ENCODE measurements around the gene WWTR1. TPM values are rescaled to one million over a fixed set of nuclear protein-coding genes. Genes with fewer than 3 reads are reported as not detected.

WWTR1 gene
- total and polyA plus RNA-seq, 2 of the 4 experiments (the other 2 are of a cell fraction) = 38.9 to 65.3 TPM

GRCh38 chr3:149486726-149487125, 171.1 kb downstream of the WWTR1 start:
- Histone ChIP-seq H4K91ac (ENCODE audit: insufficient read depth, low read depth, low read length) (no peak overlapping the region), H3K27me3 (ENCODE audit: control insufficient read depth, insufficient read depth, low read length) (no peaks in the 10 kb centered on the region), H3K4me2 (ENCODE audit: low read depth, low read length) (no peak overlapping the region), H2BK15ac (ENCODE audit: low read depth, low read length) (no peak overlapping the region), H3K4me3 (ENCODE audit: insufficient read depth, low read depth, low read length) (no peak overlapping the region), H2AK5ac (ENCODE audit: low read depth, low read length) (no peak overlapping the region; the same call in 1 of the 2 replicates), H3K9ac (ENCODE audit: low read depth, low read length) (no peak overlapping the region), H2BK20ac (ENCODE audit: low read depth, low read length) (no peak overlapping the region), H3K23ac (ENCODE audit: low read depth, low read length) (no peak overlapping the region), H2BK5ac (ENCODE audit: low read depth, low read length, poor library complexity, severe bottlenecking) (no peak overlapping the region), H3K4ac (ENCODE audit: low read depth, low read length) (no peak overlapping the region), H2AK9ac (replicated peaks; ENCODE audit: low read depth, low read length, poor library complexity) (no peak overlapping the region), H4K8ac (ENCODE audit: low read depth in 2 of 2, low read length in 2 of 2) (no peak overlapping the region), H3K9me1 (ENCODE audit: insufficient read depth, low read length) (0 out of 2 replicates have a peak, but pooled peaks cover 2% of the 10 kb centered on the region), H3K27ac (ENCODE audit: insufficient read depth, low read length) (no peak overlapping the region), H2BK120ac (ENCODE audit: low read depth, low read length) (no peak overlapping the region), H3K36me3 (ENCODE audit: control insufficient read depth, insufficient read depth, low read length) (no peaks in the 10 kb centered on the region), H3K56ac (ENCODE audit: extremely low read depth, insufficient read depth, low read length) (no peak overlapping the region; the same call in 1 of the 2 replicates), H4K5ac (ENCODE audit: low read depth, low read length) (no peak overlapping the region), H3K79me1 (ENCODE audit: low read depth in 1 of 2, low read length in 2 of 2) (no peaks in the 10 kb centered on the region), H4K20me1 (ENCODE audit: insufficient read depth, low read length) (no peaks in the 10 kb centered on the region), H3K18ac (ENCODE audit: low read depth, low read length) (no peak overlapping the region), H3K14ac (replicated peaks; ENCODE audit: low read depth, low read length) (no peak overlapping the region), H2AFZ (replicated peaks; ENCODE audit: low read length, poor library complexity) (no peak overlapping the region), H3K4me1 (ENCODE audit: control insufficient read depth, insufficient read depth, low read length) (peaks cover 2% of the 10 kb centered on the region), H3K9me3 (ENCODE audit: control insufficient read depth, insufficient read depth, low read length) (no peaks in the 10 kb centered on the region)
- TF ChIP-seq MXI1 (IDR thresholded peaks at IDR 0.05; ENCODE audit: borderline replicate concordance, low read depth, low read length) (no peak), CEBPB (IDR thresholded peaks at IDR 0.05; ENCODE audit: low read depth, low read length) (no peak), MAZ (IDR thresholded peaks at IDR 0.05; ENCODE audit: borderline replicate concordance, low read depth, low read length) (no peak), FOS (IDR thresholded peaks at IDR 0.05; ENCODE audit: low read depth, low read length) (no peak), NFE2L2 (IDR thresholded peaks at IDR 0.05; ENCODE audit: low read depth, low read length) (no peak), MAFK (IDR thresholded peaks at IDR 0.05; ENCODE audit: low read depth, low read length) (no peak), POLR2A (IDR thresholded peaks at IDR 0.05; ENCODE audit: low read depth, low read length) (no peak), RFX5 (IDR thresholded peaks at IDR 0.05; ENCODE audit: low read depth, low read length) (no peak), RCOR1 (IDR thresholded peaks at IDR 0.05; ENCODE audit: insufficient replicate concordance, low read length) (no peak), CHD1 (IDR thresholded peaks at IDR 0.05; ENCODE audit: low read depth, low read length) (no peak), SMC3 (IDR thresholded peaks at IDR 0.05; ENCODE audit: low read depth, low read length) (no peak), ELK1 (IDR thresholded peaks at IDR 0.05; ENCODE audit: borderline replicate concordance, low read depth, low read length) (no peak), CTCF (conservative IDR thresholded peaks at IDR 0.05; ENCODE audit: low read depth, low read length) (no peak), BHLHE40 (IDR thresholded peaks at IDR 0.05; ENCODE audit: low read depth, low read length) (no peak)
- WGBS, 2 experiments (ENCODE audit: extremely low coverage in 2 of 2, insufficient read length in 1 of 2) = 100% methylated on average over 1 of the region's 5 CpGs; no CpG with 5 or more reads in 1 of the 2 experiments
- in situ Hi-C loops (cut with MboI; ENCODE audit: low sequenced_read_pairs) = loop anchor here (5.0 to 10.0 kb wide), 2 partner anchors 369 to 532 kb away; no protein-coding TSS in a partner anchor
- no TSS peak for BruUV-seq (replicated peaks)
- dilution Hi-C loops (cut with HindIII; ENCODE audit: low sequenced_read_pairs, unreplicated experiment) = no loop called here
- intact Hi-C loops (cut with micrococcal nuclease) = loop anchor here (5.0 kb wide), 1 partner anchor 529 kb away; no protein-coding TSS in a partner anchor
- ATAC-seq (ENCODE audit: low read depth) = no peak
- POLR2A ChIA-PET (ENCODE audit: unreplicated experiment) = no interaction called here
- CTCF ChIA-PET = interaction anchor here (1.2 kb wide), 1 partner anchor 366 kb away, joined by 3 read pairs; no protein-coding TSS in a partner anchor
- DNase-seq = no peak

All from IMR-90 (cell line).